HUES6 (cell line): ENCODE measurements around the gene TTC32.

ENCODE experiments used
- H3K27ac ChIP-seq: 2 replicates; pipeline ENCODE4 v1.7.0; 2013; ENCODE audit warnings: low read depth, mild to moderate bottlenecking, low read length, inconsistent platforms
- H3K27me3 ChIP-seq: 2 replicates; pipeline ENCODE4 v1.6.1; 2013; ENCODE audit warnings: low read length; ENCODE audit not compliant: control insufficient read depth, insufficient read depth
- H3K36me3 ChIP-seq: 2 replicates; pipeline ENCODE4 v1.6.1; 2013; ENCODE audit warnings: low read length; ENCODE audit not compliant: control insufficient read depth, insufficient read depth
- H3K4me1 ChIP-seq: 2 replicates; pipeline ENCODE4 v1.6.1; 2013; ENCODE audit warnings: low read length; ENCODE audit not compliant: control insufficient read depth, insufficient read depth
- H3K4me3 ChIP-seq: 2 replicates; pipeline ENCODE4 v1.5.1; 2013; ENCODE audit warnings: low read depth, low read length
- H3K9ac ChIP-seq: one replicate; pipeline ENCODE4 v1.6.1; 2013; ENCODE audit warnings: mild to moderate bottlenecking, low read length
- H3K9me3 ChIP-seq: 2 replicates; pipeline ENCODE4 v1.6.1; 2013; ENCODE audit warnings: low read depth, low read length; ENCODE audit not compliant: control insufficient read depth, insufficient read depth

The TTC32 gene

GRCh38 chr2:19901442-19902215, at the start of gene TTC32:
TTC32 (minus strand) TSS chr2:19901983; CDS start chr2:19901854, 129 bp downstream.
- Histone ChIP-seq H3K9me3 (no peaks in the 10 kb centered on the region), H3K9ac (peak within 1 kb of the TSS; percentile 98), H3K4me3 (peak within 1 kb of the TSS; percentile 85), H3K4me1 (peaks cover 8% of the 10 kb centered on the region; the same call in 1 of the 2 replicates), H3K27ac (peak within 1 kb of the TSS; percentile 79), H3K36me3 (no peaks in the 10 kb centered on the region), H3K27me3 (no peaks in the 10 kb centered on the region)

- peaks cover 12% of the 10 kb centered on the region for H3K4me1 ChIP-seq
- H3K36me3 ChIP-seq, result peaks cover 19% of the 10 kb centered on the region
- no peaks in the 10 kb centered on the region for H3K27me3 ChIP-seq
- H3K4me3 ChIP-seq, result no peak overlapping the region
- H3K9ac ChIP-seq, result no peak overlapping the region
- no peaks in the 10 kb centered on the region for H3K9me3 ChIP-seq
- H3K27ac ChIP-seq, result no peak overlapping the region
Measured at GRCh38 chr2:19949071-19949470, 47.3 kb upstream of the TTC32 start.

- peaks cover 25% of the 10 kb centered on the region for H3K4me1 ChIP-seq
- no peak overlapping the region for H3K9ac ChIP-seq
- no peaks in the 10 kb centered on the region for H3K9me3 ChIP-seq
- H3K27ac ChIP-seq, result no peak overlapping the region
- H3K4me3 ChIP-seq, result no peak overlapping the region
- no peaks in the 10 kb centered on the region for H3K27me3 ChIP-seq
- H3K36me3 ChIP-seq, result peaks cover 13% of the 10 kb centered on the region
Measured at GRCh38 chr2:19947184-19947940, 45.6 kb upstream of the TTC32 start.

- H3K4me3 ChIP-seq, result peak overlapping the region; percentile 33; the same call in 1 of the 2 replicates
- H3K4me1 ChIP-seq, result peaks cover 28% of the 10 kb centered on the region
- H3K27me3 ChIP-seq, result no peaks in the 10 kb centered on the region
- H3K36me3 ChIP-seq, result peaks cover 4% of the 10 kb centered on the region
- no peak overlapping the region for H3K9ac ChIP-seq
- H3K27ac ChIP-seq, result peak overlapping the region; percentile 45; the same call in 1 of the 2 replicates
- H3K9me3 ChIP-seq, result no peaks in the 10 kb centered on the region
Measured at GRCh38 chr2:19944205-19944845, 42.5 kb upstream of the TTC32 start.

- no peak overlapping the region for H3K27ac ChIP-seq
- H3K9me3 ChIP-seq, result no peaks in the 10 kb centered on the region
- peaks cover 28% of the 10 kb centered on the region for H3K4me1 ChIP-seq
- H3K9ac ChIP-seq, result no peak overlapping the region
- peaks cover 8% of the 10 kb centered on the region for H3K36me3 ChIP-seq
- no peak overlapping the region for H3K4me3 ChIP-seq
- H3K27me3 ChIP-seq, result no peaks in the 10 kb centered on the region
Measured at GRCh38 chr2:19943189-19943588, 41.4 kb upstream of the TTC32 start.

- H3K27me3 ChIP-seq, result no peaks in the 10 kb centered on the region
- no peak overlapping the region for H3K4me3 ChIP-seq
- peaks cover 28% of the 10 kb centered on the region for H3K4me1 ChIP-seq
- no peaks in the 10 kb centered on the region for H3K9me3 ChIP-seq
- H3K36me3 ChIP-seq, result peaks cover 18% of the 10 kb centered on the region
- H3K9ac ChIP-seq, result no peak overlapping the region
- H3K27ac ChIP-seq, result no peak overlapping the region
Measured at GRCh38 chr2:19942199-19942598, 40.4 kb upstream of the TTC32 start.

- Histone ChIP-seq H3K27me3 (no peaks in the 10 kb centered on the region), H3K9me3 (no peaks in the 10 kb centered on the region), H3K27ac (no peak overlapping the region), H3K9ac (no peak overlapping the region), H3K4me3 (no peak overlapping the region), H3K36me3 (peaks cover 44% of the 10 kb centered on the region), H3K4me1 (no peaks in the 10 kb centered on the region)
Measured at GRCh38 chr2:19937004-19937403, 35.2 kb upstream of the TTC32 start.

GRCh38 chr2:19936203-19936602, 34.4 kb upstream of the TTC32 start:
- Histone ChIP-seq H3K4me1 (no peaks in the 10 kb centered on the region), H3K9me3 (no peaks in the 10 kb centered on the region), H3K4me3 (no peak overlapping the region), H3K9ac (no peak overlapping the region), H3K36me3 (peaks cover 48% of the 10 kb centered on the region), H3K27ac (no peak overlapping the region), H3K27me3 (no peaks in the 10 kb centered on the region)

- no peak overlapping the region for H3K9ac ChIP-seq
- H3K4me3 ChIP-seq, result no peak overlapping the region
- H3K4me1 ChIP-seq, result no peaks in the 10 kb centered on the region
- no peak overlapping the region for H3K27ac ChIP-seq
- H3K27me3 ChIP-seq, result no peaks in the 10 kb centered on the region
- H3K9me3 ChIP-seq, result peaks cover 8% of the 10 kb centered on the region; the same call in 1 of the 2 replicates
- H3K36me3 ChIP-seq, result peaks cover 65% of the 10 kb centered on the region
Measured at GRCh38 chr2:19933351-19933981, 31.7 kb upstream of the TTC32 start.

GRCh38 chr2:19932928-19933327, 31.1 kb upstream of the TTC32 start:
- no peaks in the 10 kb centered on the region for H3K4me1 ChIP-seq
- H3K27ac ChIP-seq, result no peak overlapping the region
- no peaks in the 10 kb centered on the region for H3K27me3 ChIP-seq
- H3K9ac ChIP-seq, result no peak overlapping the region
- H3K36me3 ChIP-seq, result peaks cover 63% of the 10 kb centered on the region
- no peak overlapping the region for H3K4me3 ChIP-seq
- H3K9me3 ChIP-seq, result peaks cover 13% of the 10 kb centered on the region
